ENCODE data around the gene NAP1L1.
A peak's percentile ranks its signal among the peaks of the same experiment; 100 is the strongest.
"Not testable (repeated sequence)": the region's sequence is repeated elsewhere in the genome, so short reads cannot be mapped to it uniquely, and the experiment has no call there.

The NAP1L1 gene

GRCh38 chr12:75996861-75997447, 87.5 kb downstream of the NAP1L1 start:
- TF ChIP-seq, protein P1, sequence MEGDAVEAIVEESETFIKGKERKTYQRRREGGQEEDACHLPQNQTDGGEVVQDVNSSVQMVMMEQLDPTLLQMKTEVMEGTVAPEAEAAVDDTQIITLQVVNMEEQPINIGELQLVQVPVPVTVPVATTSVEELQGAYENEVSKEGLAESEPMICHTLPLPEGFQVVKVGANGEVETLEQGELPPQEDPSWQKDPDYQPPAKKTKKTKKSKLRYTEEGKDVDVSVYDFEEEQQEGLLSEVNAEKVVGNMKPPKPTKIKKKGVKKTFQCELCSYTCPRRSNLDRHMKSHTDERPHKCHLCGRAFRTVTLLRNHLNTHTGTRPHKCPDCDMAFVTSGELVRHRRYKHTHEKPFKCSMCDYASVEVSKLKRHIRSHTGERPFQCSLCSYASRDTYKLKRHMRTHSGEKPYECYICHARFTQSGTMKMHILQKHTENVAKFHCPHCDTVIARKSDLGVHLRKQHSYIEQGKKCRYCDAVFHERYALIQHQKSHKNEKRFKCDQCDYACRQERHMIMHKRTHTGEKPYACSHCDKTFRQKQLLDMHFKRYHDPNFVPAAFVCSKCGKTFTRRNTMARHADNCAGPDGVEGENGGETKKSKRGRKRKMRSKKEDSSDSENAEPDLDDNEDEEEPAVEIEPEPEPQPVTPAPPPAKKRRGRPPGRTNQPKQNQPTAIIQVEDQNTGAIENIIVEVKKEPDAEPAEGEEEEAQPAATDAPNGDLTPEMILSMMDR (IDR thresholded peaks at IDR 0.05; ENCODE audit: low read depth, low read length), result no peak
- DNase-seq (ENCODE audit: low read depth in 2 of 2), result peak in 1 of 2 donors; percentile 63
- H3K4me3 ChIP-seq (replicated peaks in 1 of 2; ENCODE audit: low read depth in 2 of 2, low read length in 2 of 2), result no peak overlapping the region

- no peak for DNase-seq (ENCODE audit: low read depth in 2 of 2)
- TF ChIP-seq, protein P1 (IDR thresholded peaks at IDR 0.05; ENCODE audit: low read depth, low read length), result no peak
- no peak overlapping the region for H3K4me3 ChIP-seq (replicated peaks in 1 of 2; ENCODE audit: low read depth in 2 of 2, low read length in 2 of 2)
Observed at GRCh38 chr12:75995691-75996090, 88.8 kb downstream of the NAP1L1 start.

DNA sequence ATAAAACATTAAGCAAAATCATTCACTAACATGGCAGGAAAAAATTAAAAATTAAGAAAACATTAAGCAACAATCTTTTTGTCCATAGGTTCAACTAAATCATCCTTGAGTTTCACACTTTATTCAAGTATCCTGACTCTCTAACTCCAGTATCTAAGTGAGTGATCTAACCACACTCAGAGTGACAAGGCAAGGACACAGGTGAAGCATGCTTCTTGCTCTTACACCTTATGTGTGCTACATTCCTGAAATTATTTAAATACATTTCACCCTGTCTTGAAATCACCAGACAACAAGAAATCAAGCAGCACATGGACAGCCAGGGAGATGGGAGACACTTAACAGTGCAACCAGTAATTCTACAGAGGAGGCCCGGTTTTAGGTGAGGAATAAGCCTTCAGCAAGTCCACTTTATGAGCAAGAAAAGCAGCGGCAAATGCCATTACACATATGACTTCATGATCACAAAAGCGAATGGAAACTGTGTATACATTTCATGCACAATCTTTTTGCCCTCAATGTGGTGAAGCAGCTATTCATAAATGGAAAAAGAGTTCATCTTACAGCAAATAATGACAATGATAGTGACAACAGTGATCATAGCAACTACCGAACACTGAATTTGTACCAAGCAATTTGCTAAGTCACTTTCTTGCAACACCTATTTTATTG, 90.3 kb downstream of the NAP1L1 start:
- no peak overlapping the region for H3K4me3 ChIP-seq (replicated peaks in 1 of 2; ENCODE audit: low read depth in 2 of 2, low read length in 2 of 2)
- no peak for DNase-seq (ENCODE audit: low read depth in 2 of 2)
- TF ChIP-seq, protein P1 (IDR thresholded peaks at IDR 0.05; ENCODE audit: low read depth, low read length), result no peak

DNA sequence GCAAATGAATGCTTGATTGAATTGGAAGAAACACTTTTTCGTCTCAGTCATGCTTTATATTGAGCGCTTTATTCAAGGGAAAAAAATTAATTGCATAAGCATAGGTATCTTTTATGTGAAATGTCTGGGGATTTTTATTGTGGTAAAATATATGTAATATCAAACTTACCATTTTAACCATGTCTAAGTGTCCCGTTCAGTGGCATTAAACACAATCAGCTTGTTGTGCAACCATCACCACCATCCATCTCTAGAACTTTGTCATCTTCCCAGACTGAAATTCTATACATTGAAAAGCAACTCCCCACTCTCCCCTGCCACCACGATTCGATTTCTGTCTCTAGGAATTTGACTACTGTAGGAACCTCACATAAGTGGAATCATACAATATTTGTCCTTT, 92.7 kb downstream of the NAP1L1 start:
- H3K4me3 ChIP-seq (replicated peaks in 1 of 2; ENCODE audit: low read depth in 2 of 2, low read length in 2 of 2), result no peak overlapping the region
- TF ChIP-seq, protein P1 (IDR thresholded peaks at IDR 0.05; ENCODE audit: low read depth, low read length), result no peak
- no peak for DNase-seq (ENCODE audit: low read depth in 2 of 2)

- TF ChIP-seq, protein P1 (IDR thresholded peaks at IDR 0.05; ENCODE audit: low read depth, low read length), result no peak
- no peak for DNase-seq (ENCODE audit: low read depth in 2 of 2)
- H3K4me3 ChIP-seq (replicated peaks in 1 of 2; ENCODE audit: low read depth in 2 of 2, low read length in 2 of 2), result no peak overlapping the region
Observed at GRCh38 chr12:75990189-75990912, 94.1 kb downstream of the NAP1L1 start.

DNA sequence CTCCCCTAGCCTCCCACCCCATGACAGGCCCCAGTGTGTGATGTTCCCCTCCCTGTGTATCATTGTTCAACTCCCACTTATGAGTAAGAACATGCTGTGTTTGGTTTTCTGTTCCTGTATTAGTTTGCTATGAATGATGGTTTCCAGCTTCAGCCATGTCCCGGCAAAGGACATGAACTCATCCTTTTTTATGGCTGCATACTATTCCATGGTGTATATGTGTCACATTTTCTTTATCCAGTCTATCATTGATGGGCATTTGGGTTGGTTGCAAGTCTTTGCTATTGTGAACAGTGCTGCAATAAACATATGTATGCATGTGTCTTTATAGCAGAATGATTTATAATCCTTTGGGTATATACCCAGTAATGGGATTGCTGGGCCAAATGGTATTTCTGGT, 96.8 kb downstream of the NAP1L1 start:
- H3K4me3 ChIP-seq (replicated peaks in 1 of 2; ENCODE audit: low read depth in 2 of 2, low read length in 2 of 2); DNase-seq (ENCODE audit: low read depth in 2 of 2): not testable (repeated sequence)
